H1 (cell line): Measurements from ENCODE around the gene SLC8B1.

Experiments used
- EP300 ChIP-seq, 2 experiments: IDR thresholded peaks; 1 replicate in 1 of 2; 2 replicates in 1 of 2; pipeline ENCODE4 v1.6.1; 2011 to 2012; ENCODE audit warnings: low read depth in 2 of 2, low read length in 2 of 2, mild to moderate bottlenecking in 2 of 2, borderline replicate concordance in 1 of 2, inconsistent platforms in 1 of 2, moderate library complexity in 1 of 2
- GABPA ChIP-seq: IDR thresholded peaks from 2 replicates; pipeline ENCODE4 v1.6.1; 2011; ENCODE audit warnings: mild to moderate bottlenecking, low read length, moderate library complexity, borderline replicate concordance; ENCODE audit not compliant: insufficient read depth
- POLR2A ChIP-seq, 2 experiments: IDR thresholded peaks; 1 replicate in 1 of 2; 2 replicates in 1 of 2; pipeline ENCODE4 v1.6.1; 2011; ENCODE audit warnings: low read depth in 2 of 2, low read length in 2 of 2, mild to moderate bottlenecking in 2 of 2; ENCODE audit errors: control extremely low read depth in 1 of 2
- RAD21 ChIP-seq, 2 experiments: IDR thresholded peaks in 1 of 2; conservative IDR thresholded peaks in 1 of 2; 2 replicates each; pipeline ENCODE4 v1.6.1; 2011; ENCODE audit warnings: low read depth in 2 of 2, low read length in 2 of 2, improper control_type of control experiment in 1 of 2, inconsistent platforms in 1 of 2, mild to moderate bottlenecking in 1 of 2, moderate library complexity in 1 of 2
- RFX5 ChIP-seq: IDR thresholded peaks from 2 replicates; pipeline ENCODE4 v1.6.1; 2011; ENCODE audit warnings: low read depth, low read length, improper control_type of control experiment, borderline replicate concordance
- SIN3A ChIP-seq, 2 experiments: IDR thresholded peaks in 1 of 2; conservative IDR thresholded peaks in 1 of 2; 2 replicates each; pipeline ENCODE4 v1.6.1; 2011 to 2012; ENCODE audit warnings: low read length in 2 of 2, improper control_type of control experiment in 1 of 2, low read depth in 1 of 2, mild to moderate bottlenecking in 1 of 2
- SP1 ChIP-seq: IDR thresholded peaks from 2 replicates; pipeline ENCODE4 v1.6.1; 2011; ENCODE audit warnings: low read depth, low read length
- TAF1 ChIP-seq: IDR thresholded peaks from 2 replicates; pipeline ENCODE4 v1.6.1; 2011; ENCODE audit warnings: mild to moderate bottlenecking, low read depth, low read length
- TF ChIP-seq, protein P1 (sequence below): IDR thresholded peaks from 2 replicates; pipeline ENCODE4 v1.6.1; 2012; ENCODE audit warnings: inconsistent platforms
- TF ChIP-seq, protein P2 (sequence below), 3 experiments: IDR thresholded peaks; 1 replicate in 2 of 3; 2 replicates in 1 of 3; pipeline versions ENCODE4 v1.5.1 to v1.6.1; 2011; ENCODE audit warnings: low read length in 3 of 3, mild to moderate bottlenecking in 3 of 3, inconsistent platforms in 2 of 3, low read depth in 1 of 3, moderate library complexity in 1 of 3; ENCODE audit not compliant: insufficient read depth in 1 of 3; ENCODE audit errors: control extremely low read depth in 1 of 3

DNA sequence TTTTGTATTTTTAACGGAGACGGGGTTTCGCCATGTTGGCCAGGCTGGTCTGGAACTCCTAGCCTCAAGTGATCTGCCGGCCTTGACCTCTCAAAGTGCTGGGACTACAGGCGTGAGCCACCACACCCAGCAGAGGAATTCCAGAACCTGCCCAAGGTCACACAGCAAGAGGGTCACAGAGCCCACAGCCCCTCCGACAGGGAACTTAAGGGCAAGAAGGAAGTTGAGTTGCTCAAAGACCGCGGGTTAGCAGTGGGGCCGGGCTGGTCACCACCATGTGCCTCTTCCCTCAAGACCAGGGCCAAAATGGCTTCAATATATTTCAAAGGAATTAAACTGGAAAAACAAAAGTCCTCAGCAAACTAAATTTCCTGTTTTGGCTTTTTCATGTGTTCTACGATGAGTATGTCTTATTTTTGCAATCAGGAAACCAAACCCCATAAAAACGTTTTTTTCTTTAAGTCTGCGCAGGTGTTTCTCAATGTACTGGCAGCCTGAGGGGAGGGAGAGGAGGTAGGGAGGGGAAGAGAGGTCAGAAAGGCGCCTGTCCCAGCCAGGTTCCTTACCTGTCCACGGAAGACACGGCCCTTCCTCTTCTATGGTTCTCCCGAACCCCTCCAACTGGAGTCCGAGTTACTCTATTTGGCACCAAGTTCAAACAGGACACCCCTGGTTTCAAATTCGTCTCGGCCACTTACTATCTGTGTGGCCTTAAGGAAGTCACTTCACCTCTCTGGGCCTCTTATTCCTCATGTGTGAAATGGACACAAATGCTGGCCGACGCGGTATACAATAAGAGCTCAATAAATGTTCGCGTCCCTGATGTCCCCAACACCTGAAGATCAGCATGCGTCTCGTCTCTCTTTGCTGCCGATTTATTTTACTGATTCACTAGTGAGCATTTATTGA lies 778 bp downstream of the SLC8B1 start:
- TF ChIP-seq RAD21 (IDR thresholded peaks at IDR 0.05 in 1 of 2, conservative IDR thresholded peaks at IDR 0.05 in 1 of 2; ENCODE audit: low read depth in 2 of 2, low read length in 2 of 2): no peak
- TF ChIP-seq, protein P1, sequence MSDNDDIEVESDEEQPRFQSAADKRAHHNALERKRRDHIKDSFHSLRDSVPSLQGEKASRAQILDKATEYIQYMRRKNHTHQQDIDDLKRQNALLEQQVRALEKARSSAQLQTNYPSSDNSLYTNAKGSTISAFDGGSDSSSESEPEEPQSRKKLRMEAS: no peak
- TF ChIP-seq, protein P2, sequence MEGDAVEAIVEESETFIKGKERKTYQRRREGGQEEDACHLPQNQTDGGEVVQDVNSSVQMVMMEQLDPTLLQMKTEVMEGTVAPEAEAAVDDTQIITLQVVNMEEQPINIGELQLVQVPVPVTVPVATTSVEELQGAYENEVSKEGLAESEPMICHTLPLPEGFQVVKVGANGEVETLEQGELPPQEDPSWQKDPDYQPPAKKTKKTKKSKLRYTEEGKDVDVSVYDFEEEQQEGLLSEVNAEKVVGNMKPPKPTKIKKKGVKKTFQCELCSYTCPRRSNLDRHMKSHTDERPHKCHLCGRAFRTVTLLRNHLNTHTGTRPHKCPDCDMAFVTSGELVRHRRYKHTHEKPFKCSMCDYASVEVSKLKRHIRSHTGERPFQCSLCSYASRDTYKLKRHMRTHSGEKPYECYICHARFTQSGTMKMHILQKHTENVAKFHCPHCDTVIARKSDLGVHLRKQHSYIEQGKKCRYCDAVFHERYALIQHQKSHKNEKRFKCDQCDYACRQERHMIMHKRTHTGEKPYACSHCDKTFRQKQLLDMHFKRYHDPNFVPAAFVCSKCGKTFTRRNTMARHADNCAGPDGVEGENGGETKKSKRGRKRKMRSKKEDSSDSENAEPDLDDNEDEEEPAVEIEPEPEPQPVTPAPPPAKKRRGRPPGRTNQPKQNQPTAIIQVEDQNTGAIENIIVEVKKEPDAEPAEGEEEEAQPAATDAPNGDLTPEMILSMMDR (IDR thresholded peaks at IDR 0.05; ENCODE audit: control extremely low read depth in 1 of 3, insufficient read depth in 1 of 3, low read depth in 1 of 3, low read length in 3 of 3): no peak
- no peak for TF ChIP-seq EP300 (IDR thresholded peaks at IDR 0.05; ENCODE audit: borderline replicate concordance in 1 of 2, low read depth in 2 of 2, low read length in 2 of 2)
- no peak for TF ChIP-seq SP1
- no peak for TF ChIP-seq RFX5
- no peak for TF ChIP-seq TAF1
- no peak for TF ChIP-seq SIN3A (conservative IDR thresholded peaks at IDR 0.05 in 1 of 2, IDR thresholded peaks at IDR 0.05 in 1 of 2; ENCODE audit: low read depth in 1 of 2, low read length in 2 of 2)
- TF ChIP-seq POLR2A (IDR thresholded peaks at IDR 0.05; ENCODE audit: control extremely low read depth in 1 of 2, low read depth in 2 of 2, low read length in 2 of 2): no peak
- no peak for TF ChIP-seq GABPA
